SW 1271 (cell line): ENCODE results near the gene TSPAN3.

Experiments used
- DNase-seq, 2 experiments: peaks; one replicate each; lab custom pipeline; 2025; lab: John Stamatoyannopoulos, UW

Gene TSPAN3

DNA sequence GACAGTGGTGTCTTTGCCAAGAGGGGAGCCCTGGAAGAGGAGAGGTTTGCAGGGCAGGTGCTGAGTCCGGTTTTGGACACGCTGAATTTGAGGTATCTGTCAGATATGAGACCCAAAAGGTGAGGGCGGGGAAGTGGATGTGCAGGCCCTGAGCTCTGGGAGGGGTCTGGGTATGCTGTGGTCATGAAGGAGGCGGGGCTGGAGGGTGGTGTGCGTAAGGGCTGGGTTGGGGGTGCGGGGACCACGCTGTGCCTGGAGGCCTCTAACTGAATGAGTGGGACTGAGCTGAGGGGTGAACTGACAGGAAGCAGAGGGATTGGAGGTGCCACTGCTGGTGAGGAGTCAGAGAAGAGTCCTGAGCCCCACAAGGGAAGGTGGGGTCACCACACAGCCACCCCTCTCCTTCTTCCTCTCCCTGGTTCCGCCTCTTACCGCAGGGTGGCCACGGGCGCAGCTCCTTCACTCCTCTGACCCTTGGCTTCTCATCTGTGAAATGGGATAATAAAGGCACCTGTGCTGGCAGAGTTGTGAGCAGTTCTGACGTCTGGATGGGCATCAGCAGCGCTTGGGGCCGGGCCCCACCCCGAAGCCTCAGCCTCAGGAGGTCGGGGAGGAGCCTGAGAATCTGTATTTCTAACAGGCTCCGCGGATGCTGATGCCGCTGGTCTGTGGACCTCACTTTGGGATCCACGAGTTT, 47.2 kb downstream of the TSPAN3 start:
- DNase-seq = no peak

- no peak for DNase-seq
Observed at GRCh38 chr15:77022646-77023575, 48.0 kb downstream of the TSPAN3 start.

- DNase-seq = peak; percentile 55 to 66
Observed at GRCh38 chr15:77021803-77022381, 49.0 kb downstream of the TSPAN3 start.

DNA sequence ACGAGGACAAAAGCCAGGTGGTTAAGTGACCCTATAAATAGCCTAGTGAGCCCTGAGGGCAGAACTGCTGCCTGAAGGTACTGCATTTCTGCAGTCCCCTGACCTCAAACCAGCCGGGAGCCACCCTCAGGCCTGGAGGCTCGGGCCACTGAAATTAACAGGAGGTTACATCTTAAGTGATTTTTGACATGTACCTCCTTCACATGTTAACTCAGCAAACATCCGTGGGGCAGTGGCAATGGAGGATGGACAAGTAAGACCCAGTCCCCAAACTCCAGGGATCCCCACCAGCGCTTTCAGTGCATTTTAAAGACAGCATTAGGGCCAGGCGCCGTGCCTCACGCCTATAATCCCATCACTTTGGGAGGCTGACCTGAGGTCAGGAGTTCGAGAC, 49.8 kb downstream of the TSPAN3 start:
- no peak for DNase-seq

GRCh38 chr15:77020348-77021087, 50.4 kb downstream of the TSPAN3 start:
- DNase-seq = no peak

- DNase-seq = no peak
Observed at GRCh38 chr15:77019521-77020331, 51.2 kb downstream of the TSPAN3 start.

DNA sequence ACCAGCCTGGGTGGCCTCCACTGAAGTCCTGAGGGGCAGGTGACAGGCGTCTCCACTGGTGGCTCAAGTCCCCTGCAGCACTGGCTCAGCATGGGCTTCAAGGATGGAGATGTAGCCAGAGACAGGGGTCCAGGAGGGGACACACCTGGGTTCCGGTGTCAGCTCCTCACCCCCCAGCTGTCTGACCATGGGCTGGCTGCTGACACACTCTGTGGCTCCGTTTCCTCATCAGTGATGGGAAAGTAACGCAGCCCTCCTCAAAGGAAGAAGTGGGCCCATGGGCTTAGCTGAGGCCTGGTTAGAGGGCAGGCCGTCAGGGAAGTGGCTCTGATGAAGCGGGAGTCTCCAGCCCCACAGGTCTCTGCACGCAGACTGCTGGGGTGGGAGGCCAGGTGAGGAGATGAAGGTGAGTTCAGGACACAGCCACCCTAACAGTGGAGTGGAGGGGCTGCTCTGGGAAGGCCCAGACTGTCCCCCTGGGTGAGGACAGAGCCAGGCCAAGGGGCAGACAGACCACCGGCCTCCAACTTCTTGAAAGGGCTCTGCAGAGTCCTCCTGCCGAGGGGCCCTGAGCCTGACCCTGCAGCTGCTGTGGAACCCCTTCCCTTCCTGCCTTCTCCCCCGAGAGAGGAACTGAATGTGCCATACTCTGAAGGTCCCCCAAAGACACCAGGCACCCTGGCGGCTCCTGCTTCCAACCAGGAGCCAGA, 52.0 kb downstream of the TSPAN3 start:
- no peak for DNase-seq

- no peak for DNase-seq
Observed at GRCh38 chr15:77017761-77018720, 52.9 kb downstream of the TSPAN3 start.

DNA sequence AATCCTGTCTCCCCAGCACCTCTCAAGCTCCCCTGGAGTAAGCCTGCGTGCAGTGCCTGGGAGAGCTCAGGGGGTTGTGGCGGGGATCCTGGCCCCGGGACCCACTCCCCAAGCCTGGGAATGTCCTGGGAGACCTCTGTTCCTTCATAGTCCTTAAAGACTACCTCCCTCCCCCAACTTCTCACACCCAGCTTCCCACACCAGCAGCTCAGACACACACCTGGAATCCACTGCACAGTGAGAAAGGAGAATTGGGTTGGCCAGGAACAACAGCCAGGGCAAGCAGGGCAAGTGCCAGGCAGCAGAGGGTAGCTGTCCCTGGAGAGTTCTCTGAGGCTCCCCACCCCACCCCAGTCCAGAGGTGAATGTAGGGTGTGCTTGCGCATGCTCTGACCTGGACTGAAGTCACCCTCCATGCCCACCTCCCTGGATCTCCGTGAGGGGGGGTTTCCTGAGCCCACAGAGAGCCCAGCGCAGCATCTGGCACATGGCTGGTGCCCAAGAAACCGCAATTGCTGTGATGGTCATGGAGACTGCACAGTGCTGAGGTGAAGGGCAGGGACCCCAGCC, 53.7 kb downstream of the TSPAN3 start:
- no peak for DNase-seq

GRCh38 chr15:77016321-77016695, 54.6 kb downstream of the TSPAN3 start:
- DNase-seq = no peak

- DNase-seq = no peak
Observed at GRCh38 chr15:77015646-77016320, 55.1 kb downstream of the TSPAN3 start.

- DNase-seq = no peak
Observed at GRCh38 chr15:77014132-77015081, 56.5 kb downstream of the TSPAN3 start.

GRCh38 chr15:77013776-77014131, 57.2 kb downstream of the TSPAN3 start:
- DNase-seq = no peak

GRCh38 chr15:77012868-77013267, 58.0 kb downstream of the TSPAN3 start:
- DNase-seq = no peak

DNA sequence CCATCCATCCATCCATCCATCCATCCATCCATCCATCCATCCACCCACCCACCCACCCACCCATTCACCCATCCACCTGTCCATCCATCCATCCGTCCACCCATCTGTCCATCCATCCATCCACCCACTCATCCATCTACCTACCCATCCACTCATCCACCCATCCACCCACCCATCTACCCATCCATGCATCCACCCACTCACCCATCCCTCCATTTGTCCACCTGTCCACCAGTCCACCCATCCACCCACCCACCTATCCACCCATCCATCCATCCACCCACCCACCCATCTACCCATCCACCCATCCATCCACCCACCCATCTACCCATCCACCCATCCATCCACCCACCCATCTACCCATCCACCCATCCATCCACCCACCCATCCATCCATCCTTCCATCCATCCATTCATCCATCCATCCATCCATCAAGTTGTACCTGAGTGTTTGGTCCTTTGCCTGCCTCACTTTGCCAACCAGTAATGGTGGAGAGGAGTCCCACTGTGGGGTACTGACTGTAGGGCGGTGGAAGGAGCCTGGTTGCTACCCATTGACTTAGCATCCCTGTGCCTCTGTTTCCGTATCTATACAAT, 58.7 kb downstream of the TSPAN3 start:
- DNase-seq = no peak

DNA sequence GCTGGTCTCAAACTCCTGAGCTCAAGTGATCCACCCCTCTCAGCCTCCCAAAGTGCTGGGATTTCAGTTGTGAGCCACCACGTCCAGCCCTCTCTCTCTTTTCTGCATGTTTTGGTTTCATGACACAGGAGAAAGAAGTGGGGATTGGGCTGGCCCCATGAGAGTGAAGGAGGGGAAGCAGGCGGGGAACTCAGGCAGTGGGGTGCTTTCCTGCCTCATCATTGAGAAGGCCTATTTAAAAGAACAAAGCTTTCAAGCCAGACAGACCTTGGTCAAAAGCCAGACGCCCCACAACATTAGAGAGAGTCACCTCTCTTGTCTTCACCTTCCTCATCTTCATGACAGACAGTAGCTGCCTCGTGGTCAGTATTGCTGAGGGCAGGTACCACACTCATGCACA, 60.1 kb downstream of the TSPAN3 start:
- no peak for DNase-seq

DNA sequence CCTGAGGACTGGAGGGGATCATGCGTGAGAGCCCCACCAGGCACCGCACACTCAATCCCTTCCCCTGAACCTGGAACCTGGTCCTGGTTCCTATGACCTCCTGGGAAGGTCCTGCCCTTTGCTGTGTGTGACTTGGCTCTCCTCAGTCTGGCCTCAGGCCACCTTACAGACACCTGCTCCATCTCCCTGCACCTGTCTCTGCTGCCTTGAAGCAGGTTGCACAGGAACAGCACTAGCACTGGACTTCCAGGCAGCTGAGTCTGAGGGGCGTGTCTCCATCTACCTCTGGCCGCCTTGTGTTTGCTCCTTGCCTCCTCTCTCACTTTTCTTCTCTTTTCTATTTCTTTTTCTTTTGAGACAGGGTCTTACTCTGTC, 60.6 kb downstream of the TSPAN3 start:
- DNase-seq = no peak
